Measurements from ENCODE around the gene FTO. TPM values are rescaled to one million over a fixed set of nuclear protein-coding genes. Genes with fewer than 3 reads are reported as not detected.

The FTO gene
- total and polyA plus RNA-seq, 2 of the 13 experiments (the other 11 are each of a cell fraction or from before 2014, with no cell fraction given) = 41.6 to 55.8 TPM

DNA sequence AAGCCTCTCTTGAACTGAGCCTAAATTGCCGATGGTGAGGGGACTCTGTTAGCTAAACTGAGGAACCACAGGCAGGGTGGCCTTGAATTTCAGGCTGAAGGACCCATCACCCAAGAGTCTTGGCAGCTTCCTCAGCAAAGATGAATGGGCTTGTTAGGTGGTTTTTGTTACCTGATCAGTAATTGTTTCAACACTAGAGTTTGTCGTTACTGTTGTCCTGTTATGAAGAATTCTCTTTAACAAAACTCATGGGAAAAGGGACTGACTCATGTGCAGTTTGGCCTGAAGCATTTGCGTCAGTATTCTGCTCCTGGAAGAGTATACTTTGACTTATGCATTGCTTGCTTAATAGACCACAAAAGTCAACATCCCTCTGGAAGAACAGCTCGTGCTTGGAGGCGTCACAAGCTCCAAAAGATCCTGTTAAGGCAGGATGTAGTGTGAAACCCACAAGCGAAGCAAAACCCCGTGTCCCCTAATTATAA is 376.6 kb downstream of the FTO start (continued):
- peak; percentile 81 for TF ChIP-seq HOXA3 (CRISPR knock-in tag; IDR thresholded peaks at IDR 0.05)
- peak; percentile 36 for TF ChIP-seq XRCC5 (optimal IDR thresholded peaks at IDR 0.05; ENCODE audit: low read length)
- TF ChIP-seq SNAPC2 (CRISPR knock-in tag; IDR thresholded peaks at IDR 0.05) = peak; percentile 52; the same call in 1 of the 2 replicates
- peak; percentile 80 for TF ChIP-seq MIXL1 (CRISPR knock-in tag; IDR thresholded peaks at IDR 0.05)
- TF ChIP-seq ZNF713 (CRISPR knock-in tag; IDR thresholded peaks at IDR 0.05) = no peak
- TF ChIP-seq, protein P1, sequence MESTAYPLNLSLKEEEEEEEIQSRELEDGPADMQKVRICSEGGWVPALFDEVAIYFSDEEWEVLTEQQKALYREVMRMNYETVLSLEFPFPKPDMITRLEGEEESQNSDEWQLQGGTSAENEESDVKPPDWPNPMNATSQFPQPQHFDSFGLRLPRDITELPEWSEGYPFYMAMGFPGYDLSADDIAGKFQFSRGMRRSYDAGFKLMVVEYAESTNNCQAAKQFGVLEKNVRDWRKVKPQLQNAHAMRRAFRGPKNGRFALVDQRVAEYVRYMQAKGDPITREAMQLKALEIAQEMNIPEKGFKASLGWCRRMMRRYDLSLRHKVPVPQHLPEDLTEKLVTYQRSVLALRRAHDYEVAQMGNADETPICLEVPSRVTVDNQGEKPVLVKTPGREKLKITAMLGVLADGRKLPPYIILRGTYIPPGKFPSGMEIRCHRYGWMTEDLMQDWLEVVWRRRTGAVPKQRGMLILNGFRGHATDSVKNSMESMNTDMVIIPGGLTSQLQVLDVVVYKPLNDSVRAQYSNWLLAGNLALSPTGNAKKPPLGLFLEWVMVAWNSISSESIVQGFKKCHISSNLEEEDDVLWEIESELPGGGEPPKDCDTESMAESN (CRISPR knock-in tag; conservative IDR thresholded peaks at IDR 0.05) = peak; percentile 49
- TF ChIP-seq SP4 (CRISPR knock-in tag; IDR thresholded peaks at IDR 0.05) = no peak
- TF ChIP-seq CCAR2 (optimal IDR thresholded peaks at IDR 0.05; ENCODE audit: low read depth, low read length) = peak; percentile 38
- no peak for TF ChIP-seq NFE2 (CRISPR knock-in tag; IDR thresholded peaks at IDR 0.05)
- TF ChIP-seq SPEN (CRISPR knock-in tag; IDR thresholded peaks at IDR 0.05; ENCODE audit: low read depth) = 0 out of 2 replicates have a peak, but pooled peaks have one; percentile 35
- TF ChIP-seq ASH2L (IDR thresholded peaks at IDR 0.05; ENCODE audit: insufficient read length, low read depth, low read length) = peak; percentile 29
- peak; percentile 86; the same call in 1 of the 2 replicates for TF ChIP-seq ZNF292 (CRISPR knock-in tag; IDR thresholded peaks at IDR 0.05; ENCODE audit: borderline replicate concordance, low read depth)
- peak; percentile 75; the same call in 1 of the 2 replicates for TF ChIP-seq ETV5 (CRISPR knock-in tag; IDR thresholded peaks at IDR 0.05; ENCODE audit: borderline replicate concordance)
- peak; percentile 97 for TF ChIP-seq CBFB (CRISPR knock-in tag; IDR thresholded peaks at IDR 0.05)
- TF ChIP-seq FOXK1 (CRISPR knock-in tag; IDR thresholded peaks at IDR 0.05; ENCODE audit: borderline replicate concordance, low read depth) = peak; percentile 72
- TF ChIP-seq, protein P2, sequence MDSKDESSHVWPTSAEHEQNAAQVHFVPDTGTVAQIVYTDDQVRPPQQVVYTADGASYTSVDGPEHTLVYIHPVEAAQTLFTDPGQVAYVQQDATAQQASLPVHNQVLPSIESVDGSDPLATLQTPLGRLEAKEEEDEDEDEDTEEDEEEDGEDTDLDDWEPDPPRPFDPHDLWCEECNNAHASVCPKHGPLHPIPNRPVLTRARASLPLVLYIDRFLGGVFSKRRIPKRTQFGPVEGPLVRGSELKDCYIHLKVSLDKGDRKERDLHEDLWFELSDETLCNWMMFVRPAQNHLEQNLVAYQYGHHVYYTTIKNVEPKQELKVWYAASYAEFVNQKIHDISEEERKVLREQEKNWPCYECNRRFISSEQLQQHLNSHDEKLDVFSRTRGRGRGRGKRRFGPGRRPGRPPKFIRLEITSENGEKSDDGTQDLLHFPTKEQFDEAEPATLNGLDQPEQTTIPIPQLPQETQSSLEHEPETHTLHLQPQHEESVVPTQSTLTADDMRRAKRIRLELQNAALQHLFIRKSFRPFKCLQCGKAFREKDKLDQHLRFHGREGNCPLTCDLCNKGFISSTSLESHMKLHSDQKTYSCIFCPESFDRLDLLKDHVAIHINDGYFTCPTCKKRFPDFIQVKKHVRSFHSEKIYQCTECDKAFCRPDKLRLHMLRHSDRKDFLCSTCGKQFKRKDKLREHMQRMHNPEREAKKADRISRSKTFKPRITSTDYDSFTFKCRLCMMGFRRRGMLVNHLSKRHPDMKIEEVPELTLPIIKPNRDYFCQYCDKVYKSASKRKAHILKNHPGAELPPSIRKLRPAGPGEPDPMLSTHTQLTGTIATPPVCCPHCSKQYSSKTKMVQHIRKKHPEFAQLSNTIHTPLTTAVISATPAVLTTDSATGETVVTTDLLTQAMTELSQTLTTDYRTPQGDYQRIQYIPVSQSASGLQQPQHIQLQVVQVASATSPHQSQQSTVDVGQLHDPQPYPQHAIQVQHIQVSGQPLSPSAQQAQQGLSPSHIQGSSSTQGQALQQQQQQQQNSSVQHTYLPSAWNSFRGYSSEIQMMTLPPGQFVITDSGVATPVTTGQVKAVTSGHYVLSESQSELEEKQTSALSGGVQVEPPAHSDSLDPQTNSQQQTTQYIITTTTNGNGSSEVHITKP (CRISPR knock-in tag; IDR thresholded peaks at IDR 0.05; ENCODE audit: low read depth) = peak; percentile 80
- TF ChIP-seq, protein P3, sequence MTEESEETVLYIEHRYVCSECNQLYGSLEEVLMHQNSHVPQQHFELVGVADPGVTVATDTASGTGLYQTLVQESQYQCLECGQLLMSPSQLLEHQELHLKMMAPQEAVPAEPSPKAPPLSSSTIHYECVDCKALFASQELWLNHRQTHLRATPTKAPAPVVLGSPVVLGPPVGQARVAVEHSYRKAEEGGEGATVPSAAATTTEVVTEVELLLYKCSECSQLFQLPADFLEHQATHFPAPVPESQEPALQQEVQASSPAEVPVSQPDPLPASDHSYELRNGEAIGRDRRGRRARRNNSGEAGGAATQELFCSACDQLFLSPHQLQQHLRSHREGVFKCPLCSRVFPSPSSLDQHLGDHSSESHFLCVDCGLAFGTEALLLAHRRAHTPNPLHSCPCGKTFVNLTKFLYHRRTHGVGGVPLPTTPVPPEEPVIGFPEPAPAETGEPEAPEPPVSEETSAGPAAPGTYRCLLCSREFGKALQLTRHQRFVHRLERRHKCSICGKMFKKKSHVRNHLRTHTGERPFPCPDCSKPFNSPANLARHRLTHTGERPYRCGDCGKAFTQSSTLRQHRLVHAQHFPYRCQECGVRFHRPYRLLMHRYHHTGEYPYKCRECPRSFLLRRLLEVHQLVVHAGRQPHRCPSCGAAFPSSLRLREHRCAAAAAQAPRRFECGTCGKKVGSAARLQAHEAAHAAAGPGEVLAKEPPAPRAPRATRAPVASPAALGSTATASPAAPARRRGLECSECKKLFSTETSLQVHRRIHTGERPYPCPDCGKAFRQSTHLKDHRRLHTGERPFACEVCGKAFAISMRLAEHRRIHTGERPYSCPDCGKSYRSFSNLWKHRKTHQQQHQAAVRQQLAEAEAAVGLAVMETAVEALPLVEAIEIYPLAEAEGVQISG (CRISPR knock-in tag; IDR thresholded peaks at IDR 0.05) = peak; percentile 23; the same call in 1 of the 2 replicates
- TF ChIP-seq TCF7 (IDR thresholded peaks at IDR 0.05; ENCODE audit: low read depth) = 0 out of 2 replicates have a peak, but pooled peaks have one; percentile 18
- TF ChIP-seq, protein P4, sequence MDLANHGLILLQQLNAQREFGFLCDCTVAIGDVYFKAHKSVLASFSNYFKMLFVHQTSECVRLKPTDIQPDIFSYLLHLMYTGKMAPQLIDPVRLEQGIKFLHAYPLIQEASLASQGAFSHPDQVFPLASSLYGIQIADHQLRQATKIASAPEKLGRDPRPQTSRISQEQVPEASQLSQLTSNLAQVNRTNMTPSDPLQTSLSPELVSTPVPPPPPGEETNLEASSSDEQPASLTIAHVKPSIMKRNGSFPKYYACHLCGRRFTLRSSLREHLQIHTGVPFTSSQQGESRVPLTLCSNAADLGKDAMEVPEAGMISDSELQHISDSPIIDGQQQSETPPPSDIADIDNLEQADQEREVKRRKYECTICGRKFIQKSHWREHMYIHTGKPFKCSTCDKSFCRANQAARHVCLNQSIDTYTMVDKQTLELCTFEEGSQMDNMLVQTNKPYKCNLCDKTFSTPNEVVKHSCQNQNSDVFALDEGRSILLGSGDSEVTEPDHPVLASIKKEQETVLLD (CRISPR knock-in tag; IDR thresholded peaks at IDR 0.05; ENCODE audit: low read depth) = no peak
- TF ChIP-seq ELF3 (CRISPR knock-in tag; IDR thresholded peaks at IDR 0.05) = peak; percentile 73
- peak; percentile 59; the same call in 1 of the 2 replicates for TF ChIP-seq ZNF644 (CRISPR knock-in tag; IDR thresholded peaks at IDR 0.05; ENCODE audit: low read depth)
